ENCODE measurements around the gene COL8A2.

Gene COL8A2

DNA sequence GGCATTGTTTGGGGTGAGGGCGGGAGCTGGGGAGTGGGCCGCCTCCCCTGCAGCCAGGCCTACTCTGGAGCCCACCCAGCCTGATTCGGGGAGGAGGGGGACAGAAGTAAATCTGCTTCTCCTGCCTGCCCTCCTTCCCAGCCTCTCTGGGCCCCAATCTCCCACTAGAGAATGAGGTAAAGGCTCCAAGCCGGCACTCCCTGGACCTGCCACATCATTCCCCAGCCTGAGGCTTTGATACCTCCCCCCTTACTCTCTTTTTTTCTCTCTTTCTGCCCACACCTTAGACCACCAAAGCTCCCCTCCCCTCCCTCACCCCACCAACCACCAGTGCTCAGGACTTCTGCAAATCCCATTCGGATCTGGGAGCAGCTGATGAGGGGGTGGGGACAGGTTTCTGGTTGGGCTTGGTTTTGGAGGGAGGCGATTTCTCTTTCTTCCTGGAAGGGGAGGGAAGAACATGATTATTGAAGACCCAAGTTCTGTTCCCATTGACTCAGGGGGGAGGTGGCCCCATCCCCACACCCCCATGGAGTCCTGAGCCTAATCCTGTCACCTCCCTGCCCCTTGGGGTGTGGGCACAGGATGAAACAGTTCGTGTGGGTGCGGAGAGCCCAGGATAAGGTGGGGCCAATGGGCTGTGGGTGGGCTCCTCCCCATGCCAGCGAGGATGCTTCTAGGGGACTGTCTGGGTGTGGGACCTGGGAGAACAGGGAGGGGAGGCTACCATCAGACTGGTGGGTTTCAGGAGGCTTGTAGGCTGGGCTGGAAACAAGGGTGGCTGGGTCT, 32.3 kb upstream of the COL8A2 start:
- no peak for DNase-seq (ENCODE audit: low read depth)

DNA sequence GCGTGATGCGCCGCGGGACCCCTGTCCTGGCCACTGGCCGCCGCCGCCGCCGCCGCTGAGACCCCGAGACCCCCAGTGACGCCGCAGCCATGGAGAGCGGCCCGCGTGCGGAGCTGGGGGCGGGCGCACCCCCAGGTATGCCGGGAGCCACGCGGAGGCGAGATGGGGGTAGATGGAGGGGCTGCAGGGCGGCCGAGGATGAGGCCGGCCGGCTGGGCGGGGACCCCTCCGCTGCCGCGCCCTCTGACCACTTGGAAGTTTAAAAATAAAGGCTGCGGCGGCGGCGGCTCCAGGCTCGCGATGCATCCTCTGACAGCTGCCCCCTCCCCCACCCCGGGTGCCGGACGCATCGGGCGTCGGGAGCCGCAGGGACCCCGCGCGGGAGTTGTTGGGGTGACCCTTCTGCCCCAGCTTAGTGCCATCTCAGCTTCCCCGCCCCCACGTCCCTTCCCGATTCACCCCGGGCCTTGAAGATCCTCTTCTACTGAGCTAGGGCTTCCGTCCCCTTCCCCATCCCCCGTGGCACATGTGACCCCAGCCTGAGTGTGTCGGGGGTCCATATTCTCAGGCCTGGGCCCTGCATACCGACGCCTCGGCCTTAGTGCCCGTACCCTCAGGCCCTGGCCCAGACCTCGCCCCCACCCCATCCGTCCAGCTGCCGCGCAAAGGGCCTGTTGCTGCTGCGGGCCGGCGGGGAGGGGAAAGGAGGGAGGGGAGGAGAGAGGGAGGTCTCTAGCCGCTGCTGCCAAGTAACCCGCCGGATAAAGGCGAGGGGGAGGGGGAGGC, 31.5 kb upstream of the COL8A2 start:
- no peak for DNase-seq (ENCODE audit: low read depth)

DNA sequence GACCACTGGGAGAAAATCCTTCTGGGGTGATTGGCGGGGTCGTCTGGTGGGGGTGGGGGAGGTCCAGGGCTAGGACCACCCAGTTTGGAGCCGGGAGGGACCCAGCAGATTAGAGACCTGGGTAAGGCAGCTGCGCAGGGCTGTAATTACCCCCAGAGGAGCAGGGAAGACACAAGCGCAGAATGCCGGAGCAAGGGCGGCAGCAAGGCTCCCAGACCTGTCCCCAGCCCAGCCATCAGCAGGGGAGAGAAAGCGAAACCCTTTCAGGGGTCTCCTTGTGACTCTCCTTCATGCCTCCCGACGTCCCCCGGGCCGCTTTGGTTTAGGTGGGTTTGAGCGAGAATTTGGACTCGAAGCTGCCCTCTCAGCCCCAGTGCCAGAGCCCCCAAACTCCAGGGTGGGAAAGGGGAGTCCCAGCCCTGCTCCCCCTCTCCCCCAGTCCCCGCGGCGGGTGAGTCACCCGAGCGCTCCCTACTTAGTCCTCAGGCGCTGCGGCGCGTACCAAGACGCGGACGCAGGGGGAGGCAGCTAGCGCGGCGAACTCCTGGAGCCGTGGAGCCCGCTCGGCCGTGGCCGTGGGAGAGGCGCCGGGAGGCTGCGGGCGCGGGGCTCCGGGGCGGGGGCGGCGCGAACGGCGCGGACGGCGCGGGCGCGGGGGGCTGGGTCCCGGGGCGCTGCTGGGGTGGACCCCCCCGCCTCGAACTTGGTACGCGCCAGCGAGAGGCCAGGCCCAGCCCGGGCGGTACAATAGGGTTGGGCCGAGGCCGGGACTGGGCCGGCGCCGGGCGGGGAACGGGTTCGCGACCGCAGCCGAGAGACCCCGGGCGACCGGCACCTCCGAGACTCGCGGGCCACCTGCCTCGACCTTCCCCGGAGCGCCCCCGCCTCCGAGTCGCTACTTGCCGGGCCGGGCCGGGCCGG, 30.6 kb upstream of the COL8A2 start, which contains the start of gene MAP7D1:
MAP7D1 (plus strand) TSS at position 753 of the 921 bp plus-strand sequence. CDS start 258 bp downstream, outside the sequence.
- peak; percentile 62 for DNase-seq (ENCODE audit: low read depth)

- DNase-seq (ENCODE audit: low read depth): no peak
These were observed 29.9 kb upstream of the COL8A2 start for GRCh38 chr1:36154765-36155407.

GRCh38 chr1:36154335-36154734, 29.3 kb upstream of the COL8A2 start:
- DNase-seq (ENCODE audit: low read depth): no peak

DNA sequence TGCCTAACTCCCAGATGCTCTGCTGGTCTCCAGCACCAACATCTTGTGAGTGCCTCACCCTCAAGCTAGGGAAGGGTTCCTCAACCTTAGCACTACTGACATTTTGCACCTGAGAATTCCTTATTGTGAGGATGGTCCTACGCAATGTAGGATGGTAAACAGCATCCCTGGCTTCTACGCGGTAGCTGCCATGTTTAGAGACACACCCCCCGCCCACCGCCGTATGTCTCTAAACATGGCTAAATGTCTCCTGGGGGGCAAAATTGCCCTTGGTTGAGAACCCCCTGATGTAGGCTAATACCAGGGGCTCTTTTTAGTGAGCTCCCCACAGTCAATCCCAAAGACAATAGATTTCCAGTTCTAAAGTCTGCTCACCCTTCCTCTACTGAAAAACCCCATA, 28.5 kb upstream of the COL8A2 start:
- DNase-seq (ENCODE audit: low read depth): no peak

DNA sequence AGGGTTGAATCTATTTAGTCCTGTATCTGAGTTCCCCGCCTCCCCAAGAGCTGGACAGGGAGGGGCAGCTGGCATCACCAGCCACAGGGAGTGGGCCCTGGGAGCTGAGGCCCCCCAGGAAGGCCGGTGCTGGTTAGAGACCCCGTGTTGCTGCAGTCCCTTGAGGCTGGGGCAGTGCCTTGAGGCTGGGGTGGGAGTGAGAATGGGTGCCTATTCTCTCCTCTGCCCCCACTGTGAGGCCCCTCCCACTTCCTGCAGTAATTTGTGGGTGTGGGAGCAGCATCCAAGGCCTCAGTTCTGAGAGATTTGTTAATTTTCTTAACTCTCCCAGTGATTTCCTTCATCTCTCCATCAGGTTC, 26.8 kb upstream of the COL8A2 start:
- DNase-seq (ENCODE audit: low read depth): no peak

DNA sequence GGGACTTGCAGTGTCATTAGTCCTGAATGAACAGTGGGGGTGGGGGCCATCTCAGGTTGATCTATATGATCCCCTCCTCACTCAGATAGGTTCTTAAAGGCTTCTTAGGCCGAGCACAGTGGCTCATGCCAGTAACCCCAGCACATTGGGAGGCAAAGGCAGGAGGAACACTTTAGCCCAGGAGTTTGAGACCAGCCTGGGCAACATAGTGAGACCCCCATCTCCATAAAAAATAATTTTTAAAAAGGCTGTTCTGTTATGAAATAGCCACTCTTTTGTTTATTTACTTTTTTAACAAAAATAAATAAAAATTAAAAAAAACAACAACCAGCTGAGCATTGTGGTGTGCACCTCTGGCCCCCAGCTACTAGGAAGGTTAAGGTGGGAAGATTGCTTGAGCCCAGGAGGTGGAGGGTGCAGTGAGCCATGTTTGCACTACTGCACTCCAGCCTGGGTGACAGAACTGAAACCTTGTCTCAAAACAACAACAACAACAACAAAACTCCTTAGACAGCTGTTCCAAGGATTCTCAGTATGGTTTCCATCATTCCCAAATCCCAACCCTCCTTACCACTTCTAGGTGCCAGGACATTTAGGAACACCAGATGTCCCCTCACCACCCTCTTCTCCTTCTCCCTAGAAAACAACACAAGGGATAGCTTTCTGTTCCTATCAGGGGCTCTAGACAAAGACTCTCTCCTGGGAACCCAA, 26.3 kb upstream of the COL8A2 start:
- no peak for DNase-seq (ENCODE audit: low read depth)

DNA sequence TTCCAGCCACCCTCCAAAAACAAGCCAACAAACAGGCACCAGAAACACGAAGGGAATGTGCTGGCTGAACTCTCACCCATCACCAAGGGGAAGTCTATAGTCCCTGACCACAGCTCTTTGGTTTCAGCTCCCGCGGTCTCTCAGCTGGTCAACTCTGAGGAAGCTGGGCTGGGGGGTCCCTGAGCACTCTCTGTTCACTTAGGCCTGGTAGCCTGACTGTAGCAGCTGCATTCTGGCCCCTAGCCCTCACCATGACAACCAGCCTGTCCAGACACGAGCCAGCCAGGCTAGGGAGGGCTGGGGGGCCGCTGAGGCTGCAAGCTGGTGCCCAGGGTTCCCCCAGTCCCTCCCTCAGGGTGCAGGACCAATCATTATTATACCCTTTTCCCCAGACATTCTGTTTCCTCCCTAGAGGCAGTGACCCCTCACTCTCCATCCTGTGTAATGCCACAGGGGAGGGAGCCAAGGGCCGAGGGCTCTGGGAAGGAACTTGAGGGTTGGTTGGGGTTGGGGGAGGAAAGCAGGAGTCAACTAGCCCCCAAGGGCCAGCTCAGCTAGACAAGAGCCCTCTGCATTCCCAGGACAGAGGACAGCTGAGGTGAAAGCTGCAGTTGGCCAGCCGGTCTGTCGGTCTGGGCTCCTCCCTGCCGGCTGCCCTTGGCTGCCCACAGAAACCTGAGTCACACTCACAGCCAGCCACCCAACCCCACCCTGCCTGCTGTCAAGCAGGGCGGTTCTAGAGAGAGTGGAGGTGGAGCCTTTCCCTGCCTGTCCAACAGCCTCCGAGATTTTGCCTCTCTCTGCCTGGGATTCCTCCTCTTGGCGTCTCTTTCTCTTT, 25.5 kb upstream of the COL8A2 start:
- peak; percentile 46 for DNase-seq (ENCODE audit: low read depth)

DNA sequence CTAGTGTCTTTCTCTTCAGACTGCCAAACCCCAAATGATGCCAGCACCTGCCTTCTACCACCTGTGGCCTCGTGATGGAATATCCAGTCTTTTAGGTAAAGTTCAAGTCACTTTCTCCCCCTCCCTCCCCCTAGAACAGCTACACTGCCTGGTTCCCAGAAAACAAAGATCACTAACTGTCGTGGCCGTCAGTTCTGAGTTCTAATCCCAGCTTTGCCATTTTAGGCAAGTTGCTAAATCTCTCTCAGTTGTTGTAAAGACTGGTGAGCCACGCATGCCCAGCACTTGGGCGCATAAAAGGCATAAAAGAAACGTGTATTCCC, 24.9 kb upstream of the COL8A2 start:
- no peak for DNase-seq (ENCODE audit: low read depth)

- peak; percentile 99 for DNase-seq (ENCODE audit: low read depth)
These were observed 24.4 kb upstream of the COL8A2 start, which contains the start of gene TRAPPC3 for GRCh38 chr1:36149237-36149972. TSS of gene TRAPPC3 (minus strand) at chr1:36149486. CDS start at chr1:36149378, 108 bp downstream.

- DNase-seq (ENCODE audit: low read depth): no peak
These were observed 23.8 kb upstream of the COL8A2 start for GRCh38 chr1:36148821-36149236.

DNA sequence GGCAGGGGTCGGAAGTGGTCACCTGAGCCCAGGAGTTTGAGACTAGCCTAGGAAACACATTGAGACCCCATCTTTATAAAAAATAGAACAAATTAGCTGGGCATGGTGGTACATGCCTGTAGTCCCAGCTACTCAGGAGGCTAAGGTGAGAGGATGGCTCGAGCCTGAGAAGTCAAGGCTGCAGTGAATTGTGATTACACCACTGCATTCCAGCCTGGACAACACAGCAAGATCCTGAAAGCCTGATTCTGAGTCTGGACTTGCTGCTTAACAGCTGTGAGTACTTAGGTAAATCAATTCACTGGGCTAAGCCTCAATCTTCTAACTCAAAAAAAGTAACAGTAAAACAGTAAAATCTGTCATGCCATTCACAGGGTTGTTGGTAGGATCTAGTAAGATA, 19.4 kb upstream of the COL8A2 start:
- no peak for DNase-seq (ENCODE audit: low read depth)

GRCh38 chr1:36143424-36143823, 18.4 kb upstream of the COL8A2 start:
- DNase-seq (ENCODE audit: low read depth): no peak

GRCh38 chr1:36142121-36142520, 17.1 kb upstream of the COL8A2 start:
- no peak for DNase-seq (ENCODE audit: low read depth)

GRCh38 chr1:36139521-36139920, 14.5 kb upstream of the COL8A2 start:
- no peak for DNase-seq (ENCODE audit: low read depth)

- DNase-seq (ENCODE audit: low read depth): no peak
These were observed 12.8 kb upstream of the COL8A2 start for GRCh38 chr1:36137776-36138175.

- DNase-seq (ENCODE audit: low read depth): no peak
These were observed 12.2 kb upstream of the COL8A2 start for GRCh38 chr1:36137226-36137625.

DNA sequence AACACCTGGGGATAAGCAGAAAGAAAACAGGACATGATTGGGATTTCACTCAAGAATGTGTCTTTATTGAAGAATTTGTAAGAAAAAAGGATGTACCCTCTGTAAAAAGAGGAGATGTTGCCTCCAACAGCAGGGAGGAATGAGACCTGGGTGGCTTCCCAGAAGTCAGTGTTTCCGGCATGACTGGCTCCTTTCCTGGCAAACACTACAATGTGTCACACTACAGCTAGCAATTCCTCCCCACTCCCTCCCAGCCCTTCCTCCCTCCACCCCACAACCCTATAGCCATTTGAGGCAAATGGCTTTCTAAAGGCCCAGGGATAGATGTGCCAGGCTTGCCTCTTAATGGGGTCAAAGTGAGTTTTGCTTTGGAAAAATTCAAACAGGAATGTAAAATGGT, 11.5 kb upstream of the COL8A2 start:
- no peak for DNase-seq (ENCODE audit: low read depth)

DNA sequence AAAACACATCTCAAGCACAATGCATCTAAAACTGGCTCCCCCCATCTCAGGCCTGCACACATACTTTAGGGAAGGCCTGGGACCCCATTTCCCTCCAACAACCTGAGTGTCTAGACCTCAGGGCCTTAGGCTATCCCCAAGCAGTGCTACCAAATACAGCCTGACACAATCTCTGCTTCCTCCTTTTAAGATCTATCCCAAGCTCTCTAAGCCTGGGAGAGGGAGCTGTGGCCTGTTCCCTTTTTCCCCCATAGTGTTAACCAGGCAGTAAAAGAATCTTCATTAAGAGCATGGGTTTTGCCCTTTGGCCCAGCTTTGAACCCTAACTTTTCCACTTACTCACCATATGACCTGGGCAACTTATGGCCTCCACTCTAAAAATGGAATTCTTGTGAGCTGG, 10.8 kb upstream of the COL8A2 start:
- no peak for DNase-seq (ENCODE audit: low read depth)
